Liver (tissue), 9 donors: ENCODE measurements around the gene C19orf25. TPM values are rescaled to one million over a fixed set of nuclear protein-coding genes. Genes with fewer than 3 reads are reported as not detected.

Experiments
- DNase-seq: peaks from one replicate; pipeline ENCODE4 v3.0.0-alpha.2; 2017; ENCODE audit warnings: low spot score
- H3K27ac ChIP-seq, 2 donors: one replicate each; pipeline ENCODE4 v1.7.0; 2013; ENCODE audit warnings: inconsistent platforms in 2 of 2, low read length in 2 of 2, control low read depth in 1 of 2, low read depth in 1 of 2, mild to moderate bottlenecking in 1 of 2
- H3K27me3 ChIP-seq, 4 donors: one replicate each; pipeline versions ENCODE4 v1.6.1 to v1.7.0; 2013; ENCODE audit warnings: low read length in 3 of 4, inconsistent platforms in 1 of 4, mild to moderate bottlenecking in 1 of 4, moderate library complexity in 1 of 4; ENCODE audit not compliant: control insufficient read depth in 4 of 4, insufficient read depth in 4 of 4
- H3K36me3 ChIP-seq, 4 donors: one replicate each; pipeline versions ENCODE4 v1.6.1 to v1.7.0; 2013; ENCODE audit warnings: low read length in 3 of 4, mild to moderate bottlenecking in 3 of 4, low read depth in 1 of 4, moderate library complexity in 1 of 4; ENCODE audit not compliant: control insufficient read depth in 4 of 4, insufficient read depth in 3 of 4
- H3K4me1 ChIP-seq, 4 donors: one replicate each; pipeline versions ENCODE4 v1.6.1 to v1.7.0; 2013; ENCODE audit warnings: low read length in 3 of 4, mild to moderate bottlenecking in 3 of 4, moderate library complexity in 1 of 4; ENCODE audit not compliant: control insufficient read depth in 4 of 4, insufficient read depth in 4 of 4
- H3K4me3 ChIP-seq, 3 donors: one replicate each; pipeline versions ENCODE4 v1.6.1 to v1.7.0; 2013; ENCODE audit warnings: low read length in 3 of 3, control low read depth in 1 of 3, low read depth in 1 of 3, mild to moderate bottlenecking in 1 of 3
- H3K9ac ChIP-seq, 2 donors: one replicate each; pipeline ENCODE4 v1.7.0; 2013; ENCODE audit warnings: low read length in 2 of 2, mild to moderate bottlenecking in 2 of 2, moderate library complexity in 2 of 2, control low read depth in 1 of 2, low read depth in 1 of 2
- H3K9me3 ChIP-seq, 4 donors: one replicate each; pipeline versions ENCODE4 v1.6.1 to v1.7.0; 2013; ENCODE audit warnings: low read length in 3 of 4; ENCODE audit not compliant: control insufficient read depth in 4 of 4
- ATF3 ChIP-seq: IDR thresholded peaks from 2 replicates; pipeline ENCODE4 v1.6.1; 2016; ENCODE audit warnings: antibody characterized with exemption
- EGR1 ChIP-seq, 2 donors: IDR thresholded peaks; 2 replicates each; pipeline ENCODE4 v1.6.1; 2016 to 2018; ENCODE audit warnings: antibody characterized with exemption in 2 of 2, low read depth in 2 of 2
- FOXA1 ChIP-seq: IDR thresholded peaks from 2 replicates; pipeline ENCODE4 v1.6.1; 2016; ENCODE audit warnings: antibody characterized with exemption
- GABPA ChIP-seq, 2 donors: IDR thresholded peaks in 1 of 2; conservative IDR thresholded peaks in 1 of 2; 2 replicates each; pipeline ENCODE4 v1.6.1; 2016; ENCODE audit warnings: antibody characterized with exemption in 2 of 2, mild to moderate bottlenecking in 1 of 2, moderate library complexity in 1 of 2
- HNF4G ChIP-seq: IDR thresholded peaks from 2 replicates; pipeline ENCODE4 v1.6.1; 2016; ENCODE audit warnings: antibody characterized with exemption
- JUND ChIP-seq, 2 donors: IDR thresholded peaks; 2 replicates each; pipeline ENCODE4 v1.6.1; 2016; ENCODE audit warnings: antibody characterized with exemption in 2 of 2
- NR2F2 ChIP-seq: IDR thresholded peaks from 2 replicates; pipeline ENCODE4 v1.6.1; 2016; ENCODE audit warnings: antibody characterized with exemption
- RAD21 ChIP-seq, 2 donors: IDR thresholded peaks; 2 replicates each; pipeline ENCODE4 v1.6.1; 2016; ENCODE audit warnings: antibody characterized with exemption in 2 of 2, mild to moderate bottlenecking in 2 of 2
- REST ChIP-seq: IDR thresholded peaks from 2 replicates; pipeline ENCODE4 v1.6.1; 2016; ENCODE audit warnings: antibody characterized with exemption, mild to moderate bottlenecking
- RXRA ChIP-seq, 2 donors: IDR thresholded peaks; 2 replicates each; pipeline ENCODE4 v1.6.1; 2017 to 2018; ENCODE audit warnings: antibody characterized with exemption in 2 of 2, mild to moderate bottlenecking in 1 of 2
- SP1 ChIP-seq: IDR thresholded peaks from 2 replicates; pipeline ENCODE4 v1.6.1; 2018; ENCODE audit warnings: antibody characterized with exemption, mild to moderate bottlenecking
- TAF1 ChIP-seq: conservative IDR thresholded peaks from 2 replicates; pipeline ENCODE4 v1.6.1; 2016; ENCODE audit warnings: antibody characterized with exemption, mild to moderate bottlenecking
- YY1 ChIP-seq: IDR thresholded peaks from 2 replicates; pipeline ENCODE4 v1.6.1; 2016; ENCODE audit warnings: antibody characterized with exemption, mild to moderate bottlenecking
- WGBS: extraction: QIAGEN DNeasy Blood & Tissue Kit; methylation state at CpG from one replicate; pipeline ENCODE4 v1.1.7; 2013; 5-methylcytosine and 5-hydroxymethylcytosine counted together
- polyA plus RNA-seq, 2 donors: library from polyadenylated mRNA; stranded (reverse) in 1 of 2; unstranded in 1 of 2; fragments of 200-250 nt in 1 of 2; fragments of >200 nt in 1 of 2; fragmentation: Nextera tagmentation in 1 of 2; extraction: Ambion mirVana in 1 of 2; gene quantifications; one replicate each; pipeline versions ENCODE4 v1.2.1 to v1.2.3, GENCODE V29; 2013 to 2015
- total RNA-seq, 2 donors: library from RNA; depleted of rRNA; stranded (reverse); fragments of >200 nt; gene quantifications; one replicate each; pipeline ENCODE4 v1.2.3, GENCODE V29; 2014
- TF ChIP-seq, protein P1 (sequence below): IDR thresholded peaks from 2 replicates; pipeline ENCODE4 v1.6.1; 2016; ENCODE audit warnings: antibody characterized with exemption
- TF ChIP-seq, protein P2 (sequence below): IDR thresholded peaks from 2 replicates; pipeline ENCODE4 v1.6.1; 2016; ENCODE audit warnings: antibody characterized with exemption
- TF ChIP-seq, protein P3 (sequence below): fragments of 150-350 bp; IDR thresholded peaks from 2 replicates; pipeline ENCODE4 v1.5.1; 2017; ENCODE audit warnings: improper control_type of control experiment, low read depth, low read length; ENCODE audit not compliant: missing input control
- donor health status: healthy.
- donor health status: healthy.
- donor health status: healthy.
- donor health status: healthy.
- donor health status: healthy.

Gene C19orf25
- total and polyA plus RNA-seq, 4 donors: 15.1 to 19.8 (median 18.5) TPM

GRCh38 chr19:1524287-1524971 is 45.4 kb upstream of the C19orf25 start:
- Histone ChIP-seq H3K4me1 (peaks cover 0 to 5% (median 2%) of the 10 kb centered on the region in 4 donors), H3K36me3 (no peaks in the 10 kb centered on the region), H3K27ac (no peak overlapping the region), H3K9ac (no peak overlapping the region), H3K9me3 (no peaks in the 10 kb centered on the region), H3K27me3 (peaks cover 0 to 24% (median 7%) of the 10 kb centered on the region in 4 donors), H3K4me3 (no peak overlapping the region)
- no peak for TF ChIP-seq REST
- TF ChIP-seq, protein P1, sequence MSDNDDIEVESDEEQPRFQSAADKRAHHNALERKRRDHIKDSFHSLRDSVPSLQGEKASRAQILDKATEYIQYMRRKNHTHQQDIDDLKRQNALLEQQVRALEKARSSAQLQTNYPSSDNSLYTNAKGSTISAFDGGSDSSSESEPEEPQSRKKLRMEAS: no peak
- no peak for TF ChIP-seq SP1
- TF ChIP-seq YY1: no peak
- no peak for TF ChIP-seq EGR1 (IDR thresholded peaks at IDR 0.05; ENCODE audit: low read depth in 2 of 2)
- no peak for TF ChIP-seq RXRA (IDR thresholded peaks at IDR 0.05)
- TF ChIP-seq JUND (IDR thresholded peaks at IDR 0.05): no peak
- no peak for TF ChIP-seq NR2F2
- TF ChIP-seq, protein P2, sequence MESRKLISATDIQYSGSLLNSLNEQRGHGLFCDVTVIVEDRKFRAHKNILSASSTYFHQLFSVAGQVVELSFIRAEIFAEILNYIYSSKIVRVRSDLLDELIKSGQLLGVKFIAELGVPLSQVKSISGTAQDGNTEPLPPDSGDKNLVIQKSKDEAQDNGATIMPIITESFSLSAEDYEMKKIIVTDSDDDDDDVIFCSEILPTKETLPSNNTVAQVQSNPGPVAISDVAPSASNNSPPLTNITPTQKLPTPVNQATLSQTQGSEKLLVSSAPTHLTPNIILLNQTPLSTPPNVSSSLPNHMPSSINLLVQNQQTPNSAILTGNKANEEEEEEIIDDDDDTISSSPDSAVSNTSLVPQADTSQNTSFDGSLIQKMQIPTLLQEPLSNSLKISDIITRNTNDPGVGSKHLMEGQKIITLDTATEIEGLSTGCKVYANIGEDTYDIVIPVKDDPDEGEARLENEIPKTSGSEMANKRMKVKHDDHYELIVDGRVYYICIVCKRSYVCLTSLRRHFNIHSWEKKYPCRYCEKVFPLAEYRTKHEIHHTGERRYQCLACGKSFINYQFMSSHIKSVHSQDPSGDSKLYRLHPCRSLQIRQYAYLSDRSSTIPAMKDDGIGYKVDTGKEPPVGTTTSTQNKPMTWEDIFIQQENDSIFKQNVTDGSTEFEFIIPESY: no peak
- 17% methylated on average over 49 of the region's 49 CpGs for WGBS
- DNase-seq: no peak

DNA sequence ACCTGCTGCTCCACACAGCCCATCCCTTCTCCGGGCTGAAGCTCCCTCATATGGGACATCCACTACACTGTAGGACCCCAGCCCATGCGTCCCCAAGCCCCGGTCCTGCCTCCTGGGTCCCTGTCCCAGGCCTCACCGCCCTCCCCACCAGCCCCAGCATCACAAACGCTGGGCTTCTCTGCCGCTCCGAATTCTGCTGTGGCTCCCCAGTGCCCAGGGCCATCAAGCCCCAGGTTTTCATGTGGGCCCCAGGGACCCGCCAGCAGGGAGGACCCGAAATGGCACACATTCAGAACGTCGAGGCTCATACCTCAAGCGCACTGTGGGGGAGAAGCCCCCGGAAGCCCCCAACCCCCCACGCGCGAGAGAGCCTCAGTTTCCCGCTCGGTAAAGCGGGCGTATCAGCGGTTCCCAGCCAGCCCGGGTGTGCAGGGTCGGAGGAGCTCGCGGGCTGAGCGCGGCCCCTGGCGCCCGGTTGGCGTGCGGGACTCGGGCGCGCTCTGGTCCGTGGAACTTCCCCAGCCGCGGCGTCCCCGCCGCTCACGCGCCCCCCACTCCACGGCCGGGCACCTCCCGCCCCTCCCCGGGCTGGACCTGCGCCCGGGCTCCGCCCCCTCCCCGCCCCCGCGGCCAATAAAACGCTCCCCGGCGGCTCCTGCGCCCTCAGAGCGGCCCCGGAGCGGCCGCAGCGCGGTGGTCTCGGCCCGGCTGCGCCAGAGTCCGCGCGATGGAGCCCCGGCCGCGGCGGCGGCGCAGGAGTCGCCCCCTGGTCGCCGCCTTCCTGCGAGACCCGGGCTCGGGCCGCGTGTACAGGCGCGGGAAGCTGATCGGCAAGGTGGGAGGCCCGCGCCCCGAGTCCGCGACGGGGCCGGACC is 44.6 kb upstream of the C19orf25 start, which contains the start of gene PLK5:
PLK5 (plus strand) TSS at position 666 of the 875 bp plus-strand sequence. CDS start 2,920 bp downstream, outside the sequence.
- Histone ChIP-seq H3K9me3 (no peaks in the 10 kb centered on the region), H3K27me3 (peaks cover 0 to 18% (median 7%) of the 10 kb centered on the region in 4 donors), H3K4me3 (no peak within 1 kb of the TSS), H3K4me1 (peaks cover 0 to 5% (median 2%) of the 10 kb centered on the region in 4 donors), H3K27ac (no peak within 1 kb of the TSS), H3K36me3 (no peaks in the 10 kb centered on the region), H3K9ac (no peak within 1 kb of the TSS)
- 12% methylated on average over 92 of the region's 92 CpGs for WGBS
- no peak for DNase-seq
- TF ChIP-seq, protein P3, sequence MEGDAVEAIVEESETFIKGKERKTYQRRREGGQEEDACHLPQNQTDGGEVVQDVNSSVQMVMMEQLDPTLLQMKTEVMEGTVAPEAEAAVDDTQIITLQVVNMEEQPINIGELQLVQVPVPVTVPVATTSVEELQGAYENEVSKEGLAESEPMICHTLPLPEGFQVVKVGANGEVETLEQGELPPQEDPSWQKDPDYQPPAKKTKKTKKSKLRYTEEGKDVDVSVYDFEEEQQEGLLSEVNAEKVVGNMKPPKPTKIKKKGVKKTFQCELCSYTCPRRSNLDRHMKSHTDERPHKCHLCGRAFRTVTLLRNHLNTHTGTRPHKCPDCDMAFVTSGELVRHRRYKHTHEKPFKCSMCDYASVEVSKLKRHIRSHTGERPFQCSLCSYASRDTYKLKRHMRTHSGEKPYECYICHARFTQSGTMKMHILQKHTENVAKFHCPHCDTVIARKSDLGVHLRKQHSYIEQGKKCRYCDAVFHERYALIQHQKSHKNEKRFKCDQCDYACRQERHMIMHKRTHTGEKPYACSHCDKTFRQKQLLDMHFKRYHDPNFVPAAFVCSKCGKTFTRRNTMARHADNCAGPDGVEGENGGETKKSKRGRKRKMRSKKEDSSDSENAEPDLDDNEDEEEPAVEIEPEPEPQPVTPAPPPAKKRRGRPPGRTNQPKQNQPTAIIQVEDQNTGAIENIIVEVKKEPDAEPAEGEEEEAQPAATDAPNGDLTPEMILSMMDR: no peak
- no peak for TF ChIP-seq ATF3
- no peak for TF ChIP-seq TAF1
- no peak for TF ChIP-seq HNF4G
- no peak for TF ChIP-seq RAD21 (IDR thresholded peaks at IDR 0.05)
- TF ChIP-seq REST: no peak
- no peak for TF ChIP-seq FOXA1
- no peak for TF ChIP-seq GABPA (IDR thresholded peaks at IDR 0.05 in 1 of 2, conservative IDR thresholded peaks at IDR 0.05 in 1 of 2)
- no peak for TF ChIP-seq JUND (IDR thresholded peaks at IDR 0.05)
- TF ChIP-seq, protein P2: no peak
